ENCODE results near the gene COL6A2. TPM values are rescaled to one million over a fixed set of nuclear protein-coding genes. Genes with fewer than 3 reads are reported as not detected.
"Not testable (repeated sequence)": the region's sequence is repeated elsewhere in the genome, so short reads cannot be mapped to it uniquely, and the experiment has no call there.

The COL6A2 gene
- polyA plus RNA-seq, 4 donors: 184 to 330 (median 231) TPM

DNA sequence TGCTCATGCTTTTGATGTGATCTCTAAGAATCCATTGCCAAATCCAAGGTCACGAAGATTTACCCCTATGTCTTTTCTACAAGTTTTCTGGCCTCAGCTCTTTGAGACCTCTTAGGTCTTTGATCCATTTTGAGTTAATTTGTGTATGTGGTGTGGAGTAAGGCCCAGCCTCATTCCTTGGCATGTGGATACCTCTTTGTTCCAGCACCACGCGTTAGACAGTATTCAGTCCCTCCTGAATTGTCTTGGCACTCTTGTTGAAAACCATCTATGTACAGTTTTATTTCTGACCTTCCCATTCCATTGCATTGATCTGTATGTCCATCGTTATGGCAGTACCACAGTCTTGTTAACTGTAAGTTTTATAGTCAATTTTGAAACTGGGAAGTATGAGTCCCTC, 65.5 kb downstream of the COL6A2 start:
- no peak for DNase-seq (ENCODE audit: low read depth in 4 of 4, low spot score in 2 of 4)

DNA sequence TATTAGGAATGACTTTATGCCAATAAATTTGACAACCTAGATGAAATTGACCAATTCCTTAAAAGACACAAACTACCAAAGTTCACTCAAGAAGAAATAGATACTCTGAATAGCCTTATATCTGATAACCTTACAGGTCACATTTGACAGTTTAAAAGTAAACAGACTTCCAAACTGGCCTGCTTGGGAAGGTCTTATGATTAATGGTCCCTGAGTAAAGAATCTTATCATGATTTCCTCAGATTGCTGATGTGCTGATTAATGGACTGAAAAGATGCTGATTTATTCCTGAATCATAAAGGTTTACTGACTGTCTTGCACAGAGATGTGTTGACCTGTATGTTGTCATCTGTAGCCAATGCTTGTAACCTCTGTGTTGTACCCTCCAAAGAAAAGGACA, 67.2 kb downstream of the COL6A2 start:
- DNase-seq (ENCODE audit: low read depth in 4 of 4, low spot score in 2 of 4): no peak

DNA sequence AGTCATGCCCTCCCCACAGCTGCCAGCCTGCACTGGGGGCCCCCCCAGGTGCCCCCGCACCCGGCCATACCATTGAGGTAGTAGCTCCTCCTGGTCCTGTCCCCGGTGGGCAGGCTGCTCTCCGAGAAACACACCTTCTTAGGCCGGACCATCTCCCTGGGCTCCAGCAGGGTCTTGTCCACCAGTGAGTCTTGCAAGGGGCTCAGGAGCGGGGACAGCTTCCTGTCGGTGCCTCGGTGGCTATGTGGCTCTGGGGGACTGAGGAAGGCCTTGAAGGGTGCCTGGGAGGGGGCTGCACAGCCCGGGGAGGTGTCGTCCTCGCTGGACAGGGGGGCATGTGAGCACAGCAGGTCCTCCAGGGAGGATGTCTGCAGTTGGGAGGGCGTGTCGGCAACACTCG, 70.3 kb downstream of the COL6A2 start:
- DNase-seq (ENCODE audit: low read depth in 4 of 4, low spot score in 2 of 4): no peak

DNA sequence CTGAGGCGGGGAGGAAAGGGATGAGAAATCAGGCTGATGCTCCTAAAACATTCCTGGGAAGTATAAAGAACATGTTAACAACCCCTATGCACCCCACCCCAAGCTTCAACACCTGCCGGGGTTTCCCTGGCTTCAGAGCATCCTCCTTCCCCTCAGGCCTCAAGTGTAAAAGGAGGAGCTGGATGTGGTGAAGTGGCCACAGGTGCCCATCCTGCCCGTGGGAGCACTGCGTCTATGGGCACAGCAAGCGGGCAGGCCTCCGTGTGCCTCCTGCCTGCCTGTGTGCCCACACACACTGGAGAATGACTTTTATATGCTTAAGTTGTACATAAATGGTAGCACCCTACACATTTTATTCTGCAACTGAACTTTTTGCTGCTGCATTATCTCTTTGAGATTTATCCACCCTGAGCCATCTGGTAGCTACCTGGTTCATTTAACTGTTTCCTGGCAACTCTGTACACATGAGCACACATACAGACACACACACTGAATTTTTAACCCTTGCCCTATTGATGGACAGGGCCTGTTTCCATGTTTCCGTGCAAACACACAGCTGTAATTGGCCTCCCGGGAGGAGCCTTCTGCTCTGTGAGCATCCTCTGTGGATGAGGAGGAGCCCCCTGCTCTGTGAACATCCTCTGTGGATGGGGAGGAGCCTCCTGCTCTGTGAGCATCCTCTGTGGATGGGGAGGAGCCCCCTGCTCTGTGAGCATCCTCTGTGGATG, 70.9 kb downstream of the COL6A2 start:
- DNase-seq (ENCODE audit: low read depth in 4 of 4, low spot score in 2 of 4): no peak

DNA sequence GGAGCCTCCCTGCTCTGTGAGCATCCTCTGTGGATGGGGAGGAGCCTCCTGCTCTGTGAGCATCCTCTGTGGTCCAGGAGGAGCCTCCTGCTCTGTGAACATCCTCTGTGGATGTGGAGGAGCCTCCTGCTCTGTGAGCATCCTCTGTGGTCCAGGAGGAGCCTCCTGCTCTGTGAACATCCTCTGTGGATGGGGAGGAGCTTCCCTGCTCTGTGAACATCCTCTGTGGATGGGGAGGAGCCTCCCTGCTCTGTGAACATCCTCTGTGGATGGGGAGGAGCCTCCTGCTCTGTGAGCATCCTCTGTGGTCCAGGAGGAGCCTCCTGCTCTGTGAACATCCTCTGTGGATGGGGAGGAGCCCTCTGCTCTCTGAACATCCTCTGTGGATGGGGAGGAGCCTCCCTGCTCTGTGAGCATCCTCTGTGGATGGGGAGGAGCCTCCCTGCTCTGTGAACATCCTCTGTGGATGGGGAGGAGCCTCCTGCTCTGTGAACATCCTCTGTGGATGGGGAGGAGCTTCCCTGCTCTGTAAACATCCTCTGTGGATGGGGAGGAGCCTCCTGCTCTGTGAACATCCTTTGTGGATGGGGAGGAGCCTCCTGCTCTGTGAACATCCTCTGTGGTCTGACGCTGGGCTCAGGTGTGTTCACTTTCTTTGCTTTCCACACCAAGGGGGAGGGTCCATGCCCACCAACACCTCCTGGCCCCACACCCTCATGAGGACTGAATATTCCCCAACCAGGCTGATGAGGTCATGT, 72.7 kb downstream of the COL6A2 start:
- DNase-seq (ENCODE audit: low read depth in 4 of 4, low spot score in 2 of 4): not testable (repeated sequence)

GRCh38 chr21:46171585-46171984, 73.7 kb downstream of the COL6A2 start:
- no peak for DNase-seq (ENCODE audit: low read depth in 4 of 4, low spot score in 2 of 4)

DNA sequence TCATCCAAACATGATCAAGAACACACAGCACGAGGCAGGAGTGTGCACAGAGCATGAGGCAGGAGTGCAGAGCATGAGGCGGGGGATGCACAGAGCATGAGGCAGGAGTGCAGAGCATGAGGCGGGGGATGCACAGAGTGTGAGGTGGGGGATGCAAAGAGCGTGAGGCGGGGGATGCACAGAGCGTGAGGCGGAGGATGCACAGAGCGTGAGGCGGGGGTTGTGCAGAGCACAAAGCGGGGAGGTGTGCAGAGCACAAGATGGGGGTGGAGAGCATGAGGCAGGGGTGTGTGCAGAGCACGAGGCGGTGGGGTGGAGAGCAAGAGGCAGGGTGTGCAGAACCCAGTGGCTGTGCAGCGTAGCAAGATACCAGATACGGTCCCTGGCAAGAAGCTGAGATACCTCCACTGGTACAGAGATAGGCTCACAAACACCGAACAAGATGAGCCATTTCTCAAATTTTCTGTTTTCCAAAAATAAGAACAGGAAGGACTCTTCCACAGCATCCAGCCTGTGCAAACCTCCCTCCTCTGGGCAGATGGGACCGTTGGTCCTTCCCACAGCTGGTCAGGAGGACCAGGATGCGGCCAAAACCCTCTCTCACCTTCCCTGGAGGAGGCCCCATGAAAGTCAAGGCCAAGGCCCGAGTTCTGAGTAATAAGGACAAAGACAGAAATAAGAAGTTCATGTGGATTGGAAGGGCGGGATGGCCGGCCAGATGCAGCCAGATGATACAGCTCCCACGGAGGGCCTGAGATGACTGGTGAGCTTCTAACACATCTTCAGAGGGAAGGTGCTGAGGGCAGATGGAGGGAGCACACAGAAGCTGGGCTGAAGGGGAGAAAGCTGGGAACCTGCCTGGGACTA, 74.3 kb downstream of the COL6A2 start:
- no peak for DNase-seq (ENCODE audit: low read depth in 4 of 4, low spot score in 2 of 4)

- no peak for DNase-seq (ENCODE audit: low read depth in 4 of 4, low spot score in 2 of 4)
These were observed 75.1 kb downstream of the COL6A2 start for GRCh38 chr21:46172863-46173528.

DNA sequence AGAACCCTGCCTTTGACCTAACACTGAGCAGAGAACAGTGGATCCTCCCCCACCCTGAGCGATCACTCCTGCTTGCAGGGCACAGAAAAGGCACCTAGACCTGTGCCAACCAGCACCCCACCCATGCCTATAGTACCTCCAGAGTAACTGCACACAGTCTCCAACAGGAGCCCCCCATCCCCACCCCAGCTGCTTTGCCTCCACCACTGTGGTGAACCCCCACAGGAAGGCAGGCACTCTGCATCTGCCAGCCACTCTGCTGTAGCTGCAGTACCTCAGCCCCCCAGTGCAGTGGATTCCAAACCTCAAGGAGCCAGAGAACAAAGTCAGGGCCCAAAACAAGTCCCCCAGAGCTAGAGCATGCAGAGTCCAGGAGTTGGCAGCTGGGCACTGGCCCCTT, 75.7 kb downstream of the COL6A2 start:
- DNase-seq (ENCODE audit: low read depth in 4 of 4, low spot score in 2 of 4): no peak

GRCh38 chr21:46176443-46177129, 78.7 kb downstream of the COL6A2 start:
- not testable (repeated sequence) for DNase-seq (ENCODE audit: low read depth in 4 of 4, low spot score in 2 of 4)

GRCh38 chr21:46178961-46179360, 81.0 kb downstream of the COL6A2 start:
- no peak for DNase-seq (ENCODE audit: low read depth in 4 of 4, low spot score in 2 of 4)

Other genes with a start within 250 kb of the COL6A2 start
- 100 to 1,000 TPM; 218 to 378 (median 313) TPM for gene COL6A1, start 116.3 kb upstream of the COL6A2 start, polyA plus RNA-seq (ENCODE audit: insufficient read length in 4 of 4)
- gene FTCD, start 57.5 kb downstream of the COL6A2 start, polyA plus RNA-seq (ENCODE audit: insufficient read length in 4 of 4): 10 to 100 TPM; 21.5 to 51.7 (median 31.4) TPM
- 10 to 100 TPM in 2 of 4 donors, 1 to 10 TPM in 2; 6.5 to 18.8 (median 13.6) TPM for gene SPATC1L, start 86.3 kb downstream of the COL6A2 start, polyA plus RNA-seq (ENCODE audit: insufficient read length in 4 of 4)
- 10 to 100 TPM; 24.6 to 57.0 (median 41.4) TPM for gene LSS, start 130.7 kb downstream of the COL6A2 start, polyA plus RNA-seq (ENCODE audit: insufficient read length in 4 of 4)
- gene MCM3AP, start 187.5 kb downstream of the COL6A2 start, polyA plus RNA-seq (ENCODE audit: insufficient read length in 4 of 4): 100 to 1,000 TPM in 2 of 4 donors, 10 to 100 TPM in 2; 64.5 to 114 (median 87.3) TPM
- 10 to 100 TPM; 21.7 to 27.1 (median 23.3) TPM for gene YBEY, start 188.2 kb downstream of the COL6A2 start, polyA plus RNA-seq (ENCODE audit: insufficient read length in 4 of 4)
- gene C21orf58, start 225.8 kb downstream of the COL6A2 start, polyA plus RNA-seq (ENCODE audit: insufficient read length in 4 of 4): 10 to 100 TPM in 3 of 4 donors, 1 to 10 TPM in 1; 6.1 to 26.2 (median 16.9) TPM
- gene PCNT, start 226.0 kb downstream of the COL6A2 start, polyA plus RNA-seq (ENCODE audit: insufficient read length in 4 of 4): 10 to 100 TPM; 25.6 to 46.3 (median 35.3) TPM

All from left renal cortex interstitium (tissue), 4 donors.